C4-2B (cell line): ENCODE results near the gene NHP2.

ENCODE experiments used
- H3K27ac ChIP-seq: fragments of 450-650 bp; 2 replicates; pipeline ENCODE4 v1.5.1; 2017
- CTCF ChIP-seq: fragments of 450-650 bp; conservative IDR thresholded peaks from 2 replicates; pipeline ENCODE4 v1.5.1; 2017; ENCODE audit warnings: mild to moderate bottlenecking
- ZFX ChIP-seq: fragments of 450-650 bp; IDR thresholded peaks from 2 replicates; pipeline ENCODE4 v1.6.1; 2017

Gene NHP2

GRCh38 chr5:178170455-178170854, 16.8 kb upstream of the NHP2 start:
- TF ChIP-seq ZFX (no peak), CTCF (no peak)
- H3K27ac ChIP-seq, result no peak overlapping the region

GRCh38 chr5:178165581-178165980, 11.9 kb upstream of the NHP2 start:
- H3K27ac ChIP-seq, result no peak overlapping the region
- no peak for TF ChIP-seq ZFX
- no peak for TF ChIP-seq CTCF

GRCh38 chr5:178163772-178164735, 10.4 kb upstream of the NHP2 start:
- H3K27ac ChIP-seq, result no peak overlapping the region
- TF ChIP-seq CTCF (peak; percentile 98), ZFX (no peak)

- TF ChIP-seq ZFX (no peak), CTCF (no peak)
- no peak overlapping the region for H3K27ac ChIP-seq
Measured at GRCh38 chr5:178162481-178162880, 8.8 kb upstream of the NHP2 start.

- H3K27ac ChIP-seq, result no peak overlapping the region
- no peak for TF ChIP-seq CTCF
- TF ChIP-seq ZFX, result no peak
Measured at GRCh38 chr5:178160176-178160575, 6.5 kb upstream of the NHP2 start.

- no peak overlapping the region for H3K27ac ChIP-seq
- TF ChIP-seq ZFX, result no peak
- TF ChIP-seq CTCF, result no peak
Measured at GRCh38 chr5:178155065-178155464, 1.4 kb upstream of the NHP2 start.

GRCh38 chr5:178152491-178153444, 917 bp downstream of the NHP2 start:
- no peak for TF ChIP-seq ZFX
- TF ChIP-seq CTCF, result no peak

More at GRCh38 chr5:178152491-178153444, 917 bp downstream of the NHP2 start:
- peak overlapping the region; percentile 71 for H3K27ac ChIP-seq
